Smooth muscle cell of the brain vasculature (primary cell): Measurements from ENCODE around the gene TNFRSF25.
A peak's percentile ranks its signal among the peaks of the same experiment; 100 is the strongest.

ENCODE experiments used
- DNase-seq: peaks from one replicate; pipeline ENCODE4 v3.0.0-alpha.2; 2012; ENCODE audit warnings: low read depth, low spot score

TNFRSF25 gene

GRCh38 chr1:6487804-6488484 is 22.0 kb upstream of the TNFRSF25 start:
- no peak for DNase-seq

DNA sequence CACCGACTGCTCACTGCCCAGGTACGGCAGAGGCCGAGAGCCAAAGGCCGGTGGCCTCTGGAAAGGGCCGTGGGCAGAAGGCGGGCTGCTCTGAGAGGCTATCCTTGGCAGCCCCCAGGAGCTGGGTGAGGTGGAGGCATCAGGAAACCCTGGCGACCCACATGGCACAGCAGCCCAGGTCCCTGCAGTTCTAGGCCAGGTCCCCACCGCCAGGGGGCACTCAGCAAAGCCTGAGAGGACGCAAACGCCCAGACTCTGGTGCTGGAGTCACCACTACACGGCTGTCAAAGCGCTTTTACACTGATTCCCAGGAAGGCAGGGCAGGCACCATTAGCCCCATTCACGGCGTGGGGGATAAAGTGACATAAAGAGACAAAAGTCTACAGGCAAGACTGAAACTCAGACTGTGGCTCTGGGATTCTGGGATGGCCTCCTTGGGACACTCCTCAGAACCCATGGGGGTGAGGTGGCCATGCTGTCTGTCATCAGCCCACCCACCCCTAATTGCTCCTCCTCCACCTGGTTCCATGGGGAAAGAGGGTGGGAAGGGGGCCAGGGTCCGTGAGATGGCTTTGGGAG is 20.5 kb upstream of the TNFRSF25 start:
- peak; percentile 57 for DNase-seq

- DNase-seq, result no peak
Observed at GRCh38 chr1:6485168-6486101, 19.5 kb upstream of the TNFRSF25 start.

DNA sequence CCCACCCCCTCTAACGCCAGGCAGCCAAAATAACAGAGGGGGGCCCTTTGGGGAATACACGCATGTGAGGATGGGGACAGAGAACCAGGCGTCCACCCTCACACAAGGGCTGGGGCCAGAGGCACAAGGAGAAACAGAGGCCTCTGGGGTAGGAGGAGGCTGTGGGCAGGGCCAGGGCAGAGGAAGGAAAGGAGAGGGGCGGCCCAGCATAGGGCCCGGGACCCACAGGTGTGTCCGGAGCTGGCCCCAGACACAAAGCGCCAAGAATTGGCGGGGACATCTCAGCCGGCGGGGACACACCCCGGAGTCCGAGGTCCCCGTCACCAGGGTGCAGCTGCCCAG is 18.8 kb upstream of the TNFRSF25 start:
- DNase-seq, result no peak

GRCh38 chr1:6483761-6484117 is 17.8 kb upstream of the TNFRSF25 start:
- DNase-seq, result no peak

DNA sequence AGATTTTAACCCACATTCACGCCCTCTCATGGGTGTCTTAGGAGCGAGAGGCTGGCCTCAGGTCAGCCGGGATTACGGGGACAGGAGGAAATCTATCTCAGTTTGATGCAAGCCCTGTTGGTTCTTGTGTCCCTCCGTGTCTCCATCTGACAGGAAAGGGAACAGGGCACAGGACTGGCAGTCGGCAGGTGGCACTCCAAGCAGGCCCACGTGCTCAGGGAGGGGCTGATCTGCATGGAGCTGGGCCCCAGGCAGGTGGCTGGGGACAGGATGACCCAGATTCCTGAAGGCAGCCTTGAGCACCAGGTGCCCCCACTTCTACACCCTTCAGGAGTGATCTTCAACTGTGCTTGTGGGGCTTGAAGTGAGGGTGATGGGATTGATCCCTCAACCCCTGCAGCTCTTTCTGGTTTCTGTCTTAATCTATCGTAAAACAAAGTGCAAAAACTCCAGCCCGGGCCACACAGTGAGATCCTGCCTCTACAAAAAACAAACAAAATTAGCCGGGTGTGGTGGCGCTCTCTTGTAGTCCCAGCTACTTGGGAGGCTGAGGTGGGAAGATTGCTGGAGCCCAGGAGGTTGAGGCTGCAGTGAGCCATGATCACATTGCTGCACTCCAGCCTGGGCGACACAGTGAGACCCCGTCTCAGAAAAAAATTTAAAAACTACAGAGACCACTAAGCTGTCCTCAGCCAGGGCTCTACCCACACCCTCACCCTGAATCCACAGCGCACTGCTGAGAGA is 17.2 kb upstream of the TNFRSF25 start:
- no peak for DNase-seq

- DNase-seq, result no peak
Observed at GRCh38 chr1:6481820-6482219, 15.8 kb upstream of the TNFRSF25 start.

GRCh38 chr1:6477039-6477820 is 11.3 kb upstream of the TNFRSF25 start:
- DNase-seq, result no peak

DNA sequence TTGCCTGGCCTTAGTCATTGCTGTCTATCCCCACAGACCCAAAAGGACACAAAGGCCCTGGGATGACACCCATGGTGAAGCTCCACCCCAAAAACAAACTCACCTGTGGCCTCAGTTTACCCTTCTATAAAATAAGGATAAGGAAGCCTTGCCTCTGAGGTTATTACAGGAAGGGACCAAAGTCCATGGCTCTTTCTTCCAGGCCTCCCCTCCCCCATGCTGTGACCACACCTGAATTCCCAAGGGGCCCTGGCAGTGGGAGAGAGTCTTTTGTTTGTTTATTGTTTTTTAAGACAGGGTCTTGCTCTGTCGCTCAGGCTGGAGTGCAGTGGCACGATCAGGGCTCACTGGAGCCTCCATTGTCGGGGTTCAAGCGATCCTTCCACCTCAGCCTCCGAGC is 10.5 kb upstream of the TNFRSF25 start:
- DNase-seq, result no peak

DNA sequence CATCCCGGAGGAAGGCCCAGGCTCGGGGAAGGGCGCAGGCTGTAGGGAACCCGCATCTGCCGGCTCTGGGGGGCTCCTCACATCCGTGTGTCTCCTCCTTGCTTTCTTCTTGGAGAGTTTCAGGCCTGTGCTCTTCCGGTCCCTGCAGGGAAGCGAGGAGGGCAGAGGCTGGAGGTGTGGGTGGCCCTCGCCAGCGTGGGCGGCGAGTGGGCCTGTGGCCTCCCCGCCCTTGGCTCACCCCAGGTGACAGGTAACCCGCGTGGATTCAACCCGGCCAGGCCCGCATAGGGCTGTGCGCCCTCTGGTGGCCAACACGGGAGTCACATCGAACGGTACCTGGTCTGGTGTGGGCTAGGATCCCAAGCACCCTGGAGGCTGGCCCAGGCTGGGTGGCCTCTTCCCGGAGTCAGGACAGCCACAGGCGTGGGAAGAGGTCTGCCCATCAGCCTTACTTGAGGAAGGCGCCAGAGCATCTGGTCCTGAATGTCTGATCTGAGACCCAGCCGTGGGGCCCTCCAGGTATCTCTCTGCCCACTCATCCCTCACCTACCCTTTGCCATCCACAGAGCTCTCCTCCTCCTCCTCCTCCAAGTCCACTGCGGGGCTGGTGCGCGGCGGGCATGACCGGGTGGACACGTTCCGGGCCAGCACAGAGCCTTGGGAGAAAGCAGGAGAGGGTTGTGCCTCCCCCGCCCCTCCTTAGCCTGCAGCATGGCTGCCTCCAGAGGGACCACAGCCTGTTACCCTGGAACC is 9.6 kb upstream of the TNFRSF25 start:
- DNase-seq, result no peak

- DNase-seq, result no peak
Observed at GRCh38 chr1:6474815-6475282, 8.9 kb upstream of the TNFRSF25 start.

- no peak for DNase-seq
Observed at GRCh38 chr1:6473974-6474814, 8.2 kb upstream of the TNFRSF25 start.

- DNase-seq, result no peak
Observed at GRCh38 chr1:6473156-6473555, 7.2 kb upstream of the TNFRSF25 start.

GRCh38 chr1:6472391-6472790 is 6.4 kb upstream of the TNFRSF25 start:
- no peak for DNase-seq

- DNase-seq, result no peak
Observed at GRCh38 chr1:6471970-6472368, 6.0 kb upstream of the TNFRSF25 start.

DNA sequence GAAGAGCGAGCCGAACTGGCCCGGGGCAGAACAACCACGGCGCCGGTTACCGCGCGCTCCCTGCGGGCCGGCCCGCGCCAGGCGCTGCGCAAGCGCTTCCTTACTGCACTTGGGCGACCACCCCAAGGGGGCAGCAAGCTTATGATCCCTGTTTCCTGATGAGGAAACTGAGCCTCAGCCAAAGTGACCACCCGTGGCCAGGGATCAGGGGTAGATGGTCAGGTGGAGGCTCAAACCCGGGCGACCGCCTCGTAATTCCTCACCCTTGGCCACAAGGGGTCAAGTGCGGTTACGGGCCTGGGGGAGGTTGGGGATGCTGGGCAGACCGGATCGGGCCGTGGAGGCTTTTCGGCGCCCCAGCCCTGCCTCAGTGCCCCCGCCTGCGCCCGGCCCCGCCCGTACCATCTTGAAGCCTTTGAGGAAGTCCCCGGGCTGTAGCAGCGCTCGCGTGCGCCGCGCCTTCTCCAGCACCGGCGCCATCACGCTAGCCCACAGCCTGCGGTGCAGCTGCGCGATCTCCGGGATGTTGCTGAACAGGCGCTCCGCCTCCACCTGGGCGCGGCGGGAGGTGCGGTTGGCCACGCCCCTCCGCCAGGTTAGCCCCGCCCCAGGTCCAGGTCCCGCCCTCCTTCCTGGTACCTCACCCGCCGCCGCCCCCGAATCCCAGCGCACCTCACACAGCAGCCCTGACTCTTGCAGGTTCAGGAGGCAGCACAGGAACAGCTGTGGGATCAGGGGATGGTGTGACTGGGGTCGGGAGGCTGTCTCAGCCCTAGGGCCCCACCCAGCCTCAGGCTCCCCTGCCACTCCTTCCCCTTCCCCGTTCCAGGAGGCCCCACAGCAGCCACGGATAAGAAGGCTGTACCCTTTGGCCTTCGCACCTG is 5.4 kb upstream of the TNFRSF25 start:
- no peak for DNase-seq

GRCh38 chr1:6470132-6471085 is 4.4 kb upstream of the TNFRSF25 start:
- no peak for DNase-seq
